Activated CD8-positive, alpha-beta T cell treated with anti-CD3 and anti-CD28 coated beads for 36 hours (primary cell): ENCODE data around the gene RICTOR. TPM values are rescaled to one million over a fixed set of nuclear protein-coding genes. Genes with fewer than 3 reads are reported as not detected.
"Not testable (repeated sequence)": the region's sequence is repeated elsewhere in the genome, so short reads cannot be mapped to it uniquely, and the experiment has no call there.

Experiments used
- ATAC-seq: fragments of 200-7000 bp; cut with Tn5 transposase; one replicate; pipeline ENCODE4 v1.10.0; 2021; ENCODE audit warnings: mild to moderate bottlenecking, moderate library complexity
- CTCF ChIA-PET: fragments of 350-600 bp; sonication (Branson Sonifier 250); formaldehyde crosslinking; loops from one replicate; lab custom pipeline; 2021; ENCODE audit warnings: antibody characterized with exemption; lab: Charles Lee
- POLR2A ChIA-PET: fragments of 350-600 bp; sonication (Branson Sonifier 250); formaldehyde crosslinking; loops from one replicate; lab custom pipeline; 2021; ENCODE audit warnings: antibody characterized with exemption; lab: Charles Lee
- DNase-seq: peaks from one replicate; pipeline ENCODE4 v3.0.0-alpha.2; 2020
- H3K27ac Mint-ChIP-seq: one replicate; pipeline ENCODE4 v1.8.0; 2021; ENCODE audit warnings: mild to moderate bottlenecking, mixed read lengths
- H3K27me3 Mint-ChIP-seq: one replicate; pipeline ENCODE4 v1.8.0; 2021; ENCODE audit warnings: mixed read lengths
- H3K36me3 Mint-ChIP-seq: one replicate; pipeline ENCODE4 v1.8.0; 2021; ENCODE audit warnings: low read depth, mixed read lengths
- H3K4me1 Mint-ChIP-seq: one replicate; pipeline ENCODE4 v1.8.0; 2021; ENCODE audit warnings: low read depth, mixed read lengths
- H3K4me3 Mint-ChIP-seq: one replicate; pipeline ENCODE4 v1.8.0; 2021; ENCODE audit warnings: mild to moderate bottlenecking, moderate library complexity, mixed read lengths
- H3K9me3 Mint-ChIP-seq: one replicate; pipeline ENCODE4 v1.8.0; 2021; ENCODE audit warnings: mixed read lengths
- intact Hi-C: fragments of 100-400 bp; cut with micrococcal nuclease; formaldehyde crosslinking; loops from one replicate; pipeline ENCODE4 v1.10.0; 2022
- total RNA-seq, 2 experiments: library from RNA; stranded (reverse); gene quantifications; one replicate each; pipeline ENCODE4 v1.2.3, GENCODE V29; 2021
- TF ChIP-seq, protein P1 (sequence below): fragments of 200-600 bp; IDR thresholded peaks from one replicate; pipeline ENCODE4 v1.8.0; 2022; ENCODE audit warnings: antibody characterized with exemption, mild to moderate bottlenecking

Gene RICTOR
- total RNA-seq, 2 experiments from 2014 or later: 23.9 to 26.1 TPM

GRCh38 chr5:39013938-39014337 lies 60.3 kb downstream of the RICTOR start:
- CTCF ChIA-PET: interaction anchor here (2.8 kb wide), 1 partner anchor 67 kb away, joined by 17 read pairs; no protein-coding TSS in a partner anchor
- Mint-ChIP-seq H3K27me3 (no peaks in the 10 kb centered on the region), H3K4me3 (no peak overlapping the region), H3K27ac (no peak overlapping the region), H3K36me3 (peaks cover 46% of the 10 kb centered on the region), H3K9me3 (peaks cover 22% of the 10 kb centered on the region), H3K4me1 (peaks cover 34% of the 10 kb centered on the region)
- TF ChIP-seq, protein P1, sequence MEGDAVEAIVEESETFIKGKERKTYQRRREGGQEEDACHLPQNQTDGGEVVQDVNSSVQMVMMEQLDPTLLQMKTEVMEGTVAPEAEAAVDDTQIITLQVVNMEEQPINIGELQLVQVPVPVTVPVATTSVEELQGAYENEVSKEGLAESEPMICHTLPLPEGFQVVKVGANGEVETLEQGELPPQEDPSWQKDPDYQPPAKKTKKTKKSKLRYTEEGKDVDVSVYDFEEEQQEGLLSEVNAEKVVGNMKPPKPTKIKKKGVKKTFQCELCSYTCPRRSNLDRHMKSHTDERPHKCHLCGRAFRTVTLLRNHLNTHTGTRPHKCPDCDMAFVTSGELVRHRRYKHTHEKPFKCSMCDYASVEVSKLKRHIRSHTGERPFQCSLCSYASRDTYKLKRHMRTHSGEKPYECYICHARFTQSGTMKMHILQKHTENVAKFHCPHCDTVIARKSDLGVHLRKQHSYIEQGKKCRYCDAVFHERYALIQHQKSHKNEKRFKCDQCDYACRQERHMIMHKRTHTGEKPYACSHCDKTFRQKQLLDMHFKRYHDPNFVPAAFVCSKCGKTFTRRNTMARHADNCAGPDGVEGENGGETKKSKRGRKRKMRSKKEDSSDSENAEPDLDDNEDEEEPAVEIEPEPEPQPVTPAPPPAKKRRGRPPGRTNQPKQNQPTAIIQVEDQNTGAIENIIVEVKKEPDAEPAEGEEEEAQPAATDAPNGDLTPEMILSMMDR: no peak
- POLR2A ChIA-PET: no interaction called here
- ATAC-seq (no peak), DNase-seq (no peak)
- intact Hi-C loops: no loop called here

- intact Hi-C loops, POLR2A ChIA-PET, H3K27ac Mint-ChIP-seq, CTCF ChIA-PET, DNase-seq, H3K27me3 Mint-ChIP-seq, H3K4me3 Mint-ChIP-seq, ATAC-seq: not testable (repeated sequence)
- peaks cover 22% of the 10 kb centered on the region for H3K9me3 Mint-ChIP-seq
- peaks cover 19% of the 10 kb centered on the region for H3K4me1 Mint-ChIP-seq
- H3K36me3 Mint-ChIP-seq: peaks cover 35% of the 10 kb centered on the region
Observed at GRCh38 chr5:39010958-39011357, 63.2 kb downstream of the RICTOR start.

DNA sequence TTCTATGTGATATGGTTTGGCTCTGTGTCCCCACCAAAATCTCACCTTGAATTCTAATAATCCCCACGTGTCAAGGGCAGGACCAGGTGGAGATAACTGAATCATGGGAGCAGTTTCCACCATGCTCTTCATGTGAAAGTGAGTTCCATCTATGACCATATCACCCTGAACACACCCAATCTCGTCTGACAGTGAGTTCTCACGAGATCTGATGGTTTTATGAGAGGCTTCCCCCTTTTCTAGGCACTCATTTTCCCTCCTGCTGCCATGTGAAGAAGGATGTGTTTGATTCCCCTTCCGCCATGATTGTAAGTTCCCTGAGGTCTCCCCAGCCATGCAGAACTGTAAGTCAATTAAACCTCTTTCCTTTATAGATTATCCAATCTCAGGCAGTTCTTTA lies 64.2 kb downstream of the RICTOR start:
- Mint-ChIP-seq H3K4me3 (no peak overlapping the region), H3K27ac (no peak overlapping the region), H3K4me1 (peaks cover 20% of the 10 kb centered on the region), H3K27me3 (no peaks in the 10 kb centered on the region), H3K9me3 (peaks cover 22% of the 10 kb centered on the region), H3K36me3 (peaks cover 36% of the 10 kb centered on the region)
- ChIA-PET CTCF (no interaction called here), POLR2A (no interaction called here)
- no peak for DNase-seq
- ATAC-seq: no peak
- TF ChIP-seq, protein P1: no peak
- intact Hi-C loops: no loop called here

DNA sequence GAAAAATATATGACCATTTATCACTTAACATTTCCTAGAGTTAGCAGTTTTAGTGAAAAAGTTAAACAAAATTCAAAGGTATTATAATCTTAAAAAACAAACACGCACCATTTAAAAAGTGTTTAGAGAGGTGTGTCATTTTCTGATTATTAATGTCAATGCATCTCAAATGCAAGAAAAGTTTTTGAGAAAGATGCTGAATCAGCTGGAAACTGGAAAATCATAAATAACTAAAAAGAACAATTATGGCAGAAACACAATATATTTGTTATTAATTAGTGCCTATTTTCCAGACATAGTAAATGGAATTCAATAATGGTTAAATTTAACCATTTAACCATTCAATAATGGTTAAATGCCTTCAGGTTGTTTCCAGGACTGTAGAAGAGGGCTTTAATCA lies 64.9 kb downstream of the RICTOR start:
- Mint-ChIP-seq H3K4me3 (no peak overlapping the region), H3K36me3 (peaks cover 37% of the 10 kb centered on the region), H3K9me3 (peaks cover 22% of the 10 kb centered on the region), H3K27ac (no peak overlapping the region), H3K27me3 (no peaks in the 10 kb centered on the region), H3K4me1 (peaks cover 21% of the 10 kb centered on the region)
- DNase-seq (no peak), ATAC-seq (no peak)
- POLR2A ChIA-PET: no interaction called here
- intact Hi-C loops: no loop called here
- CTCF ChIA-PET: no interaction called here
- TF ChIP-seq, protein P1: no peak

GRCh38 chr5:39006650-39007049 lies 67.5 kb downstream of the RICTOR start:
- Mint-ChIP-seq H3K4me1 (peaks cover 37% of the 10 kb centered on the region), H3K27ac (no peak overlapping the region), H3K36me3 (peaks cover 28% of the 10 kb centered on the region), H3K9me3 (peaks cover 12% of the 10 kb centered on the region), H3K27me3 (no peaks in the 10 kb centered on the region), H3K4me3 (no peak overlapping the region)
- ChIA-PET CTCF (interaction anchor here (0.8 to 1.9 kb wide), 4 partner anchors 12 to 369 kb away, joined by 3 to 20 read pairs (median 4); no protein-coding TSS in a partner anchor), POLR2A (no interaction called here)
- no peak for DNase-seq
- intact Hi-C loops: no loop called here
- no peak for ATAC-seq
- TF ChIP-seq, protein P1: no peak
